Measurements from ENCODE around the gene KCNIP2.

Gene KCNIP2

DNA sequence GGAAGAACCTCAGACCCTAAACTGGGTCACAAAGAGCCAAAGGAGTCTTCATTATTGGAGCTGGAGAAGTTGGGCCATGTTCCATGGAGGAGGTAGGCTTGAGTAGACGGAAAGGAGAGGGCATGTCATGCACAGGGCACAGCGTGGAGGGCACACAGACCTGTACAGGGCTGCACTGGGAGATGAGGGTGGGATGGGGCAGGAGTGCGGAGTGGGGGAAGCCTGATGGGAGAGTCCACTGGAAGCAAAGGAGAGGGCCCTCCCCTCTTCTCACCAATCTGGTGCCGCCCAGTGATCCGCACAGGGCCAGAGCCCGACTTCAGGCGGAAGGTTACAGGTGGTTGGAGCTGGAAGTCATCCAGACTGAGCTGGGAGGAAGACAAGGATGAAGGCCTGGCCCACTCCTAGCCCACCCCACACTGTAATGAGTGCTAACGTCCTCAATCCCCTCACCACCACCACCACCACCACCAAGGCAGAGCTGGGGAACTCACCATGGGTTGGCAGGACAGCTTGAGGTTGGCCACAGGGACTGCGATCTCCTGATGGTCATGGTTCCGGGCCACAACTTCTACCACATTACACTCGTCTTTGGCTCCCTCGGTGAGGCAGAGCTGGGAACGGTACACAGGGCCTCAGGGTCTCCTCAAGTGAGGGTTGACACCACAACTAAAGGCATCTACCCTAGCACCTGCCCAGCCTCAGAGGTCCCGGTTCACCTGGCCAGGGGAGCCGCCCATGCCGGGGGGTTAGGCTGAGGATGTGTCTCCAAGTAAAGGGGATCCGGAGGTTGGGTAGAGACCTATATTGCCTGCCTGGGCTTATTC, 61.4 kb downstream of the KCNIP2 start:
- DNase-seq, result peak; percentile 49

DNA sequence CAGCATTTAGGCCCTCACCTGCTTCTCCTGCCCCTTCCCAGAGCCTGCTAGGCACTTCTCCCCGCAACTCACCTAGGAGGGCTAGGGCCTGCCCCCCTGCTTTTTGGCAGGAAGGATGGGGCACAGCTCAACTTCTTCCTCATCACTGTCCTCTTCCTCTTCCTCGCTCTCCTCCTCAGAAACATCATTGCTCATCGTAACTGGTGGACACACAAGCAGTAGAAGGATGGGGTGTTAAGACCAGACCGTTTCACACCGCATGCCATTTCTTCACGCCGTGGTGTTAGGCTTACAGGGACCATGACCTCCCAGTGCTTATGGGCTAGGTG, 62.0 kb downstream of the KCNIP2 start:
- DNase-seq, result no peak

DNA sequence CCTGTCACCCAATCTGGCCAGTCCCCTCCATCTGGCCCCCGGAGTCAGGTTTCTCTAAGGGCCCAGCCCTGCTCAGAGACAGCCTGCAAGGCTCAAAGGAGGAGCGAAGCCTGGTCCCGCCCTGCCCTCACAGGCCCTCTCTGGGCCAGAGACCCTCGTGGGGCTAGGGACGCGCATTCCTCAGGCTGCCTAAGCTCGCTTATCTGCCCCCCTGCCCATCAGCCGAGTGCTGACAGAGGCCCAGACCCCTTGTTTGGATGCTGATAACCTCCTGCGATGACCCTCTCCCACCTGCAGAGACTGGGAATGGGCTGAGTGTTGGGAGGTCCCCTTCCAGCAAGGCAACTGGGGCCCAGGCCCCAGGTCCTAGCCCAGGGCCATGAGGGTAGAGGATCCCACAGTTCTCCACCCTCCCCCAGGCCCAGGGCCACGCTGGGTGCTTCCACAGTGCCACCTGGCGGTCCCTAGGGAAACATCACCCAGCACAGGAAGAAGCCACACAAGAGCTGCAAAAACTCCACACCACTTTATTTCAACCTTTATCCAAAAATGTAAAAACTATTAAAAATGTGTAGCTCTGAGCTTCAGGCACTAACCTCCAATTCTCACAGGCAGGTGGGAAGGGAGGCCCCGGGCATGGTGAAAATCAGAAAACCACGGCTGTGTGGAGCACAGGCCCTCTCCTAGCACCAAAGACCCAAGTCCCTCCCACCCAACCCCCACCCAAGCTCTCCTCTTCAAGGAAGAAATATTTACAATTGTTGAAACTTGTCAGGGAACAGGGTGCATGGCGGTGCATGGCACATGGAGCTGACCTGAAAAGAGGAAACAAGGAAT, 62.6 kb downstream of the KCNIP2 start:
- DNase-seq, result peak; percentile 83

DNA sequence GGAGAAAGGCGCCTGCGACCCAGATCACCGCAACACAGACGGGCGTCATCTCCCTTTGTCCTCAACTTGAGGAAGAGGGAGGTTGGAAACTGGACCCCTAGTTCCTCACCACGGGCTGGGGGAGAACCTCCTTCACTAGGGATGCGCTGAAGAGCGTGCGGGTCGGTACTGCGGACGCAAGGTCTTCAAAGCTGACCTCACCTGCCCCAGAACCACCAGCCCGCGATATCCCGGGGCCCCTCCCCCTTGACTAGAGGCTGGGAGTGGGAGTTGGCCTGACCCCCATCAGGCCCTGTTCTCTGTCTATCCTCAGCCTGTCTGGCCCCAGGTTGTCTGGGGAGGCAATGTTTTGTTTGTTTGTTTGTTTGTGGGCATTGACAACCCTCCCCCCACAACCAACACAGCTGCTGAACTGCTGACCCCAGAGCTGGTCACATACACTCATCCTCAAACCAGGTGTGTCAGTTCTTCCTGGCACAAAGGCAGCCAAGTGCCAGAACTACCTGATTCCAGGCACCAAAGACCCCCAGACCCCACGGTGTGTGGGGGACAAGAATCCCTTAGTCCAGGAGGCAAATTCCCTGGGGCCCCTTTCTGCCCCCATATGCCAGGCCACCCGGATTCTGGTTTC, 63.3 kb downstream of the KCNIP2 start:
- no peak for DNase-seq

DNA sequence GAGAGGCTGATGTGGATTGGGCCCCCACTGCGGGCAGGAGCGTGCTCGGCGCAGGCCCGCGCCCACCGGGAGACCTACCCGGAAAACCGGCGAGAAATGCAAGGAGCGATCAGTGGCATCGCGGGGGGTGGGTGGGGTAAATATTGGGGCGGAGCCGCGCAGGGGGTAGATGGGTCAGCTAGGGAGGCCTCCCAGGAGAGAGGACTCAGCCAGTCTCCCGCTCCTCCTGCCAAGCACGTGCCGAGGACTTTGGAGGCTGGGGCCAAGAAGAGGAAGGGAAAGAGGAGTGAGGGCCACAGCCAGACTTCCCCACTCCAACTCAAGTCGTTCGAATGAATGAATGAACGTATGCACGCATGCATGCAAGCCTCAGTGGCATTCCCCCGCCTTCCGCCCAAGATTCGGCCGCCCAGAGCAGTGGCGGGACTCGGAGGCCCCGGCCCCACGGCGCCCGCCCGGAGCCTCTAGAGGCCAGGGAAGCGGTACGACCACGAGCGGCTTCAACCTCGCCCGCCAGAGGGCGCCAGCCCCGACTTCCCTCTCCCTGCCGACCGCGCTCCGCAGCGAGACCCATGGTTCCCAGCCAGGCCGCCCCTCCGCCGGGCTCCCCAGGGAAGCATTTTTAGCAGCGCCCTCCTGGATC, 63.9 kb downstream of the KCNIP2 start:
- peak; percentile 90 for DNase-seq

DNA sequence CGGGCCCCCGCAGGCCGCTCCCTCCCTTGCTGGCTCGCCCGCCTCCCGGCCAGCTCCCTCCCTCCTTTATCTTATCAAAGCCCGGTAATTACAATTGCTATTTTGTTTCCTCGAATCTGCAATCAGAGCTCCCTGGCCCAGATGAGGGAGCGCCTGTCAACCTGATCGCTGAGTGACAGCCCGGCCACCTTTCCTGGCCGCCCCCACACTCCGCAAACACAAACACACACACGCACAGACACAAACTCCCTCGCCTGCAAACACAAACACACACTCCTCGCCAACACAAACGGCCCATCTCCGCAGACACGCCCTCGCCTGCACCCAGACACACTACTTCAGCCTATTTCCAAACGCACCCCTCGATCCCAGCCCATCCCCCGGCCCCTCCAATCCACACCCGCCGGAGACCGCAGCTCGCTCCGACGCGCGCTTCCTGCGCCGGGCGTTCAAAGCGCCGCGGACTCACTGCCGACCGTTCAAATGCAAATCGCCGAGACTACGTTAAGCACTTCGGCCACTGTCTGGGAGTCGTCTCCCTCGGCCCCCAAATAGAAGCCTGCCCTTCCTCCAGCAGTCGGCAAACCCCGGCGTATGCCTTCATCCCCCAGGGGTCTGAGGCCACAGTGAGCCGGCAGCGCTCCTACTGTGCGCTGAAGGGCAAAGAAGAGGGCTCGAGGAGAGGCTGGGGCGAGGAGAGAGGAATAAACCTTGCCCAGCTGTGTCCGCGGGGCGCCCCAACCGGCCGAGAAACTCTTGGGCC, 64.6 kb downstream of the KCNIP2 start:
- DNase-seq, result peak; percentile 71

DNA sequence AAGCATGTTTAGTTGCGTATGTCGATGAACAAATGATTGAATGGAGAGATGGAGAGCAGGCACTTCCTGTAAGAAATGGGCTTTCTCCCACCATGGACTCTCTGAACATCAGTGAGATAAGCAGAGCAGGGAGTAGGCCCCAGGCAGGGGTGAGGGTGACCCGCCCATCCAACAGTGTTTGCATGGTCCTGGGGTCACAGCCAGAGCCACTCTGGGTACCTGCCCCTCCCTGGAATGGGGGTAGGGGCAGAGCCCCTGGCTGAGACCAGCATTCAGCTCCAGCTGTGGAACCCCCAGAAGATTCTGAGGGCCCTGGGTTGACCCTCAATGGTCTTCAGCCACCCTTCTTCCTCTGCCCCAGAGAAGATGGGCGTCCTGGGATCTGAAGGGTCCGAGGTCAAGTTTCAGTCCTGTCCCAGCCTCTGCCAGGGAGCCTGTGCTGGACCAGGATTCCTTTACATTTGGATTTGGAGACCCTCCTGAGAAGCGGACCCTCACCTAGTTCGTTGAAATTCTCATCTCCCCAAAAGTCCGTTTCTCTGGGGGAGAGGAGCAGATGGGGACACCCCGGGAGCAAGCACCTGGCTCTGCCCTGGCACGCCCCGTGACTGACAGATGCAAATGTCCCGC, 65.3 kb downstream of the KCNIP2 start:
- DNase-seq, result no peak

DNA sequence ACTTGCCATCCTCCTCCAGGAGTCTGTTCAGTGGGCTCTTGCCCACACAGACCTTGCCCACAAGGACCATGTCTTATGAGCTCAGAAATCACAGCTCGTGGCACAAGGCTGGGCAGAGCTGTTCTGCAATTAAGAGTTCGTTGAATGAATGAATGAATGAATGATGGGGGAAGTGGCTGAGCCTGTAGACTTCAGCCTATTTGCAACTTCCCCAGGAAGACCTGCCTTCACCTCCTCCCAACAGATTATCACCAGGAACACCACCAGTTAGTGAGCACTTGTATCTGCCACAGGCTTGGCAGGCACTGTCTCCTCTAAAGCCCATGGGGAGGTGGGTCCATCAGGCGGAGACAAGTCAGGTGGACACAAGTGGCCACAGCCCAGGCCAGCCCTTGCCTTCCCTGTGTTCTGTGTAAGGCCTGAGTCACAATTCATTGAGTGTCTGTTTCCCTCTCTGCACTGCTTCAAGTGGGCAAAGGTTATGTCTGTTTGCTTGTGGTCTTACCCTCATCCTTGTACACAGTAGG, 65.9 kb downstream of the KCNIP2 start:
- DNase-seq, result no peak

DNA sequence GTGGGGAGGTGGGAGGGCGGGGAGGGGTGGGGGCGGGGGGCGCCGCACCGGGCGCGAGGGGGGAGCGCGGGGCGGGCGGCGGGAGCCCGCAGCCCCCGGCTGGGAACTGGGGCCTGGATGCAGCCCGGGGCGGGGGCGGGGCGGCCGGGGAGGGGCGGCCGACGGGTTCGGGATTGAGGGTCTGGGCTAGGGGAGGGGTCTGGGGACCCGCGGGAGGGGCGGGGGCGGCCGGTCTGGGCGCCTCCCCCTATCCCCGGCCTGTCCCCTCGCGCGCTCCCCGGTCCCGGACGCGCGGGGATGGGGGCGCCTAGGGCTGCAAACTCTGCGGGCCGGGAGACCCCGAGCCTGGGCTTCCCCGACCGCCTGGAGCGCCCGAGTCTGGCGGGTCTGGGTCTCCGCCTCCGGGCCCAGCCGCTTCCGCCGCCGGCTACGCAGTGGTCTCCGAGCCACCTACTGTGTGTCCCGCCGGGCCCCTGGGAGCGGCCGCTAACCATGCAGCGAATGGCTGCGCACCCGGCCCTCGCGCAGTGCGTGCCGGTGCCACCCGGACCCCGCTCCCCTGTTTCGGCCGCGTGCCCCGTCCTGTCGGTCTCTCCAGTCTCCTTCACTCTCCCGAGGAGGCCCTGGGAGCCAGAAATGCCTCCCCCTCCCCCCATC, 67.3 kb downstream of the KCNIP2 start:
- no peak for DNase-seq
